CD14-positive monocyte (primary cell): Measurements from ENCODE around the gene TMEM101. TPM values are rescaled to one million over a fixed set of nuclear protein-coding genes. Genes with fewer than 3 reads are reported as not detected.

ENCODE experiments used
- DNase-seq, 3 donors: peaks; one replicate each; pipeline ENCODE4 v3.0.0-alpha.2; 2011 to 2022
- H2AFZ ChIP-seq: 2 replicates; pipeline ENCODE4 v1.6.0; 2012; ENCODE audit warnings: mild to moderate bottlenecking, low read depth, low read length, inconsistent platforms; ENCODE audit not compliant: insufficient read depth, poor library complexity, severe bottlenecking
- H3K27ac ChIP-seq, 2 donors: 1 replicate in 1 of 2; 2 replicates in 1 of 2; pipeline ENCODE4 v1.5.1; 2012 to 2013; ENCODE audit warnings: low read length in 2 of 2, control low read depth in 1 of 2, inconsistent platforms in 1 of 2, low read depth in 1 of 2, mild to moderate bottlenecking in 1 of 2
- H3K27me3 ChIP-seq, 2 donors: one replicate each; pipeline versions ENCODE4 v1.6.0 to v1.6.1; 2011 to 2013; ENCODE audit warnings: low read length in 2 of 2; ENCODE audit not compliant: control insufficient read depth in 2 of 2, insufficient read depth in 2 of 2
- H3K36me3 ChIP-seq, 2 donors: replicated peaks in 1 of 2; 1 replicate in 1 of 2; 2 replicates in 1 of 2; pipeline versions ENCODE4 v1.5.1 to v1.6.1; 2012 to 2013; ENCODE audit warnings: low read length in 2 of 2, control low read depth in 1 of 2, inconsistent platforms in 1 of 2, mild to moderate bottlenecking in 1 of 2; ENCODE audit not compliant: insufficient read depth in 2 of 2, control insufficient read depth in 1 of 2
- H3K4me1 ChIP-seq, 2 donors: 1 replicate in 1 of 2; 2 replicates in 1 of 2; pipeline versions ENCODE4 v1.5.1 to v1.6.1; 2012 to 2013; ENCODE audit warnings: low read length in 2 of 2, control low read depth in 1 of 2, inconsistent platforms in 1 of 2, mild to moderate bottlenecking in 1 of 2, moderate library complexity in 1 of 2; ENCODE audit not compliant: insufficient read depth in 2 of 2, control insufficient read depth in 1 of 2
- H3K4me2 ChIP-seq: replicated peaks from 2 replicates; pipeline ENCODE3; 2012; ENCODE audit warnings: low read length, moderate library complexity, mild to moderate bottlenecking; ENCODE audit not compliant: poor library complexity, severe bottlenecking; ENCODE audit errors: extremely low read depth
- H3K4me3 ChIP-seq, 3 experiments: fragments of 200-600 bp in 1 of 3; sonication (generic) in 1 of 3; replicated peaks in 1 of 3; 1 replicate in 2 of 3; 2 replicates in 1 of 3; pipeline ENCODE4 v1.5.1; 2011 to 2013; ENCODE audit warnings: low read length in 3 of 3, mild to moderate bottlenecking in 3 of 3, control low read depth in 2 of 3, low read depth in 2 of 3, inconsistent platforms in 1 of 3, moderate library complexity in 1 of 3
- H3K79me2 ChIP-seq: 2 replicates; pipeline ENCODE4 v1.6.0; 2012; ENCODE audit warnings: mild to moderate bottlenecking, control low read depth, inconsistent platforms, low read length, moderate library complexity; ENCODE audit not compliant: insufficient read depth
- H3K9ac ChIP-seq: 2 replicates; pipeline ENCODE4 v1.6.0; 2017; ENCODE audit warnings: low read length, mild to moderate bottlenecking; ENCODE audit not compliant: insufficient read depth, poor library complexity, severe bottlenecking
- H3K9me3 ChIP-seq, 2 donors: replicated peaks in 1 of 2; 1 replicate in 1 of 2; 2 replicates in 1 of 2; pipeline versions ENCODE4 v1.5.1 to v1.6.1; 2012 to 2013; ENCODE audit warnings: low read length in 2 of 2, control low read depth in 1 of 2; ENCODE audit not compliant: control insufficient read depth in 1 of 2, insufficient read depth in 1 of 2
- H4K20me1 ChIP-seq: 2 replicates; pipeline ENCODE4 v1.6.0; 2012; ENCODE audit warnings: mild to moderate bottlenecking, low read length, control low read depth, moderate library complexity; ENCODE audit not compliant: insufficient read depth
- H3K27ac Mint-ChIP-seq, 7 donors: one replicate each; pipeline ENCODE4 v1.8.0; 2020; ENCODE audit warnings: mild to moderate bottlenecking in 7 of 7, mixed read lengths in 7 of 7, moderate library complexity in 6 of 7, inconsistent platforms in 2 of 7
- H3K27me3 Mint-ChIP-seq, 3 donors: one replicate each; pipeline ENCODE4 v1.8.0; 2021 to 2022; ENCODE audit warnings: low read depth in 3 of 3, mild to moderate bottlenecking in 3 of 3, mixed read lengths in 3 of 3, moderate library complexity in 3 of 3, inconsistent platforms in 1 of 3
- H3K36me3 Mint-ChIP-seq, 2 donors: one replicate each; pipeline ENCODE4 v1.8.0; 2020; ENCODE audit warnings: mixed read lengths in 2 of 2, inconsistent platforms in 1 of 2, mild to moderate bottlenecking in 1 of 2
- H3K4me1 Mint-ChIP-seq: one replicate; pipeline ENCODE4 v1.8.0; 2020; ENCODE audit warnings: mild to moderate bottlenecking, mixed read lengths
- H3K4me3 Mint-ChIP-seq, 2 donors: one replicate each; pipeline ENCODE4 v1.8.0; 2020; ENCODE audit warnings: mild to moderate bottlenecking in 2 of 2, mixed read lengths in 2 of 2, moderate library complexity in 1 of 2
- H3K9me3 Mint-ChIP-seq, 7 donors: one replicate each; pipeline ENCODE4 v1.8.0; 2020 to 2022; ENCODE audit warnings: mixed read lengths in 7 of 7, mild to moderate bottlenecking in 6 of 7, moderate library complexity in 6 of 7, inconsistent platforms in 2 of 7
- CTCF ChIP-seq: fragments of 200-600 bp; IDR thresholded peaks from one replicate; pipeline ENCODE4 v1.8.0; 2022; ENCODE audit warnings: antibody characterized with exemption, mild to moderate bottlenecking
- WGBS: methylation state at CpG from one replicate; pipeline ENCODE4 v1.1.5; 2013; ENCODE audit warnings: missing lambda C conversion rate; ENCODE audit not compliant: insufficient coverage; 5-methylcytosine and 5-hydroxymethylcytosine counted together
- intact Hi-C, 2 donors: fragments of 100-400 bp; cut with micrococcal nuclease; formaldehyde crosslinking; loops; one replicate each; pipeline versions ENCODE4 v1.15.0 to v1.15.1; 2023
- polyA plus RNA-seq, 3 donors: library from polyadenylated mRNA; depleted of rRNA in 1 of 3; unstranded in 2 of 3; stranded (reverse) in 1 of 3; fragments of 300-500 nt in 2 of 3; fragments of >200 nt in 1 of 3; fragmentation: Illumina TruSeq in 2 of 3; gene quantifications; 1 replicate in 2 of 3; 2 replicates in 1 of 3; pipeline ENCODE4 v1.2.3, GENCODE V29; 2012 to 2021

TMEM101 gene
- polyA plus RNA-seq, 3 donors = 17.3 to 41.4 (median 33.6) TPM

- no peak overlapping the region for H3K27ac Mint-ChIP-seq
- intact Hi-C loops = loop anchor here (1.0 to 2.0 kb wide), 2 partner anchors 50 to 51 kb away; no protein-coding TSS in a partner anchor
- Histone ChIP-seq H3K9me3 (peaks cover 0 to 7% of the 10 kb centered on the region in 2 donors), H4K20me1 (no peaks in the 10 kb centered on the region), H3K27me3 (peaks cover 12 to 38% of the 10 kb centered on the region in 2 donors), H3K9ac (no peak overlapping the region), H3K79me2 (no peaks in the 10 kb centered on the region), H3K4me2 (peak overlapping the region; percentile 33), H2AFZ (peak overlapping the region; percentile 55), H3K36me3 (no peaks in the 10 kb centered on the region), H3K4me3 (no peak overlapping the region), H3K27ac (no peak overlapping the region), H3K4me1 (peaks cover 7% of the 10 kb centered on the region in 2 donors)
- H3K4me1 Mint-ChIP-seq = peaks cover 7% of the 10 kb centered on the region
- peaks cover 27 to 51% (median 44%) of the 10 kb centered on the region in 3 donors for H3K27me3 Mint-ChIP-seq
- H3K36me3 Mint-ChIP-seq = no peaks in the 10 kb centered on the region
- WGBS = 27% methylated on average over 6 of the region's 12 CpGs
- DNase-seq = no peak
- peak overlapping the region in 1 of 2 donors; percentile 51 for H3K4me3 Mint-ChIP-seq
- H3K9me3 Mint-ChIP-seq = peaks cover 0 to 9% (median 0%) of the 10 kb centered on the region in 7 donors
- TF ChIP-seq CTCF = peak; percentile 42
Observed at GRCh38 chr17:43995150-43995471, 19.7 kb downstream of the TMEM101 start.

DNA sequence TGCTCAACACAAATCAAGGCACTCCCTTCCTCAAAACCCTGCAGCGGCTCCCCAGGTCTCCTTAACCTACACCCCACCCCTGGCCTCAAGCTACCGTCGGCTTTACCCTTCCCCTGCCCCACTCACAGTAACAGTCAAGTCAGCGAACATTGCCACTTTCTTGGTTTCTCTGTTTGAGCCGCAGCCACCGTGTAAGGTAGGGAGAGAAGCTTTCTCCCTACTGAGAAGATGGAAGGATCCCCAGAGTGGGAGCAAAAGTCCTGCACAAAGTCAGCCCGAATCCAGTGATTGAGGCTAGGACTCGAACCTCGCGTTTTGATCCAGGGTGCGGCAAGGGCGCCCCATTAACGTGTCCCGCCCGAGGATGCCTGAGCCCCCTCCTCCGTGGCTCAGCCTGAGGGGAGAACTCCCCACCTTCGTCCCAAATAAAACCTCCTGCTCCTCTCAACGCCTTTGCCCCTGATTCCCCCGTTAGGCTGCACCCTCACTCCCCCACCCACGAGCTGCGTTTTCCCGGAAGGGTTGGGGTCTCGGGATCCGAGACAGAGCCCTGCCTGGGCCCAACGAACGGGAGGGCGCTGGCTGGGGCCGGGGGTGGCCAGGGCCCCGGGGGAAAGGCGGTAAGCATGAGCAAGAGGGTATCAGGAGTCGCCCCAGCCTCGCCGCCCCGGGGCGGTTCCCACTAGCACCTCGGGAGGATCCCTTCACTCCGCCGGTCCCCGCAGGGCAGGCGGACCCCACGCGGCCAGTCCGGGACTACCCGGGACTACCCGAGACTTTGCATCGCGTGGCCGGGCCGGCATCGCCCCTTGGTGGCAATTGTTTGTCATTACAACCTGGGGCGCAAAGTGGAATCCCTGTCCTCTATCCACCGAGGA is 20.3 kb downstream of the TMEM101 start:
- Histone ChIP-seq H3K27ac (no peak overlapping the region), H3K4me1 (peaks cover 7% of the 10 kb centered on the region in 2 donors), H3K27me3 (peaks cover 12 to 38% of the 10 kb centered on the region in 2 donors), H3K9me3 (peaks cover 0 to 7% of the 10 kb centered on the region in 2 donors), H2AFZ (peak overlapping the region; percentile 55), H3K79me2 (no peaks in the 10 kb centered on the region), H3K9ac (no peak overlapping the region), H3K4me2 (peak overlapping the region; percentile 33), H3K4me3 (no peak overlapping the region), H4K20me1 (no peaks in the 10 kb centered on the region), H3K36me3 (no peaks in the 10 kb centered on the region)
- intact Hi-C loops = loop anchor here (1.0 to 2.0 kb wide), 2 partner anchors 50 kb away; no protein-coding TSS in a partner anchor
- DNase-seq = peak; percentile 34 to 61 (median 52)
- WGBS = 9% methylated on average over 44 of the region's 52 CpGs
- Mint-ChIP-seq H3K36me3 (no peaks in the 10 kb centered on the region), H3K4me3 (peak overlapping the region in 1 of 2 donors; percentile 58), H3K9me3 (peaks cover 0 to 9% (median 0%) of the 10 kb centered on the region in 7 donors), H3K27me3 (peaks cover 25 to 51% (median 44%) of the 10 kb centered on the region in 3 donors), H3K27ac (peak overlapping the region in 1 of 7 donors; percentile 5), H3K4me1 (peaks cover 7% of the 10 kb centered on the region)
- peak; percentile 86 for TF ChIP-seq CTCF
